Neuronal stem cell (in vitro differentiated cells): ENCODE data around the gene AFAP1.

Experiments used
- DNase-seq: peaks from one replicate; pipeline ENCODE4 v3.0.0-alpha.2; 2013; ENCODE audit warnings: low spot score
- H2AFZ ChIP-seq: one replicate; pipeline ENCODE4 v1.6.1; 2013; ENCODE audit warnings: mild to moderate bottlenecking, low read length, inconsistent platforms
- H2AK5ac ChIP-seq: 2 replicates; pipeline ENCODE4 v1.6.1; 2013; ENCODE audit warnings: low read depth, mild to moderate bottlenecking, inconsistent platforms, low read length, moderate library complexity, mixed read lengths
- H2BK120ac ChIP-seq: 2 replicates; pipeline ENCODE4 v1.6.1; 2013; ENCODE audit warnings: low read depth, mild to moderate bottlenecking, inconsistent platforms, low read length, moderate library complexity, mixed read lengths
- H2BK12ac ChIP-seq: one replicate; pipeline ENCODE4 v1.6.1; 2013; ENCODE audit warnings: low read length, inconsistent platforms
- H2BK15ac ChIP-seq: 2 replicates; pipeline ENCODE4 v1.6.1; 2013; ENCODE audit warnings: mild to moderate bottlenecking, low read length, inconsistent platforms, mixed read lengths
- H2BK5ac ChIP-seq: one replicate; pipeline ENCODE4 v1.6.1; 2013; ENCODE audit warnings: inconsistent platforms, mild to moderate bottlenecking, low read length, moderate library complexity
- H3K14ac ChIP-seq: one replicate; pipeline ENCODE4 v1.6.1; 2013; ENCODE audit warnings: low read length, inconsistent platforms
- H3K18ac ChIP-seq: 2 replicates; pipeline ENCODE4 v1.6.1; 2013; ENCODE audit warnings: low read length, inconsistent platforms
- H3K23ac ChIP-seq: 2 replicates; pipeline ENCODE4 v1.6.1; 2013; ENCODE audit warnings: low read depth, mild to moderate bottlenecking, mixed read lengths, low read length, inconsistent platforms; ENCODE audit not compliant: poor library complexity
- H3K27ac ChIP-seq: replicated peaks from 3 replicates; pipeline ENCODE4 v1.5.1; 2013; ENCODE audit warnings: low read length, inconsistent platforms
- H3K27me3 ChIP-seq, 3 experiments: 2 replicates each; pipeline ENCODE4 v1.6.1; 2013; ENCODE audit warnings: low read length in 3 of 3, mild to moderate bottlenecking in 2 of 3, inconsistent platforms in 1 of 3, low read depth in 1 of 3, mixed read lengths in 1 of 3, moderate library complexity in 1 of 3; ENCODE audit not compliant: control insufficient read depth in 3 of 3, insufficient read depth in 3 of 3
- H3K36me3 ChIP-seq, 2 donors: replicated peaks in 1 of 2; 2 replicates each; pipeline ENCODE4 v1.6.1; 2013; ENCODE audit warnings: low read length in 2 of 2; ENCODE audit not compliant: control insufficient read depth in 2 of 2, insufficient read depth in 2 of 2
- H3K4ac ChIP-seq: 2 replicates; pipeline ENCODE4 v1.6.1; 2013; ENCODE audit warnings: inconsistent platforms, mild to moderate bottlenecking, low read length, moderate library complexity
- H3K4me1 ChIP-seq, 2 donors: 1 replicate in 1 of 2; 2 replicates in 1 of 2; pipeline ENCODE4 v1.6.1; 2013; ENCODE audit warnings: low read length in 2 of 2, low read depth in 1 of 2; ENCODE audit not compliant: control insufficient read depth in 2 of 2, insufficient read depth in 1 of 2
- H3K4me2 ChIP-seq: one replicate; pipeline ENCODE4 v1.6.1; 2013; ENCODE audit warnings: mild to moderate bottlenecking, low read length, inconsistent platforms; ENCODE audit not compliant: insufficient read depth, poor library complexity, severe bottlenecking
- H3K4me3 ChIP-seq, 2 donors: 2 replicates each; pipeline ENCODE4 v1.5.1; 2013; ENCODE audit warnings: low read length in 2 of 2, mild to moderate bottlenecking in 2 of 2, inconsistent platforms in 1 of 2, moderate library complexity in 1 of 2
- H3K79me1 ChIP-seq: one replicate; pipeline ENCODE4 v1.6.1; 2013; ENCODE audit warnings: low read depth, mild to moderate bottlenecking, inconsistent platforms, low read length, moderate library complexity
- H3K9ac ChIP-seq: one replicate; pipeline ENCODE4 v1.6.1; 2013; ENCODE audit warnings: mild to moderate bottlenecking, low read depth, low read length, inconsistent platforms; ENCODE audit not compliant: poor library complexity
- H3K9me3 ChIP-seq, 2 donors: replicated peaks in 1 of 2; 2 replicates each; pipeline versions ENCODE3 to v1.6.1; 2013; ENCODE audit warnings: low read length in 2 of 2, mild to moderate bottlenecking in 2 of 2, inconsistent platforms in 1 of 2, low read depth in 1 of 2, mixed read lengths in 1 of 2, moderate library complexity in 1 of 2; ENCODE audit not compliant: control insufficient read depth in 2 of 2, insufficient read depth in 1 of 2
- H4K8ac ChIP-seq: one replicate; pipeline ENCODE4 v1.6.1; 2013; ENCODE audit warnings: low read depth, mild to moderate bottlenecking, inconsistent platforms, low read length, moderate library complexity
- H4K91ac ChIP-seq: one replicate; pipeline ENCODE4 v1.6.1; 2013; ENCODE audit warnings: low read length, low read depth, mild to moderate bottlenecking, inconsistent platforms; ENCODE audit not compliant: poor library complexity
- WGBS, 2 donors: extraction: QIAGEN DNeasy Blood & Tissue Kit; methylation state at CpG; one replicate each; pipeline ENCODE4 v1.1.7; 2013; ENCODE audit warnings: missing lambda C conversion rate in 2 of 2, mixed read lengths in 1 of 2; ENCODE audit not compliant: insufficient read length in 2 of 2, insufficient replicate concordance in 1 of 2; ENCODE audit errors: extremely low coverage in 2 of 2; 5-methylcytosine and 5-hydroxymethylcytosine counted together

The AFAP1 gene

GRCh38 chr4:7815562-7815961, 124.1 kb downstream of the AFAP1 start:
- no peak overlapping the region for H3K23ac ChIP-seq
- no peak overlapping the region for H2AK5ac ChIP-seq
- H2BK120ac ChIP-seq, result no peak overlapping the region
- no peak overlapping the region for H2BK15ac ChIP-seq
- H3K4me1 ChIP-seq, result peaks cover 4 to 11% of the 10 kb centered on the region in 2 donors
- no peak overlapping the region for H3K4me2 ChIP-seq
- H3K27ac ChIP-seq, result no peak overlapping the region
- H3K9ac ChIP-seq, result no peak overlapping the region
- no peaks in the 10 kb centered on the region for H3K9me3 ChIP-seq
- H4K91ac ChIP-seq, result no peak overlapping the region
- no peak overlapping the region for H4K8ac ChIP-seq
- H3K79me1 ChIP-seq, result no peaks in the 10 kb centered on the region
- DNase-seq, result no peak
- no peak overlapping the region for H2BK5ac ChIP-seq
- H3K36me3 ChIP-seq, result peaks cover 7 to 25% of the 10 kb centered on the region in 2 donors
- H3K14ac ChIP-seq, result no peak overlapping the region
- no peak overlapping the region for H3K4me3 ChIP-seq
- no peaks in the 10 kb centered on the region for H3K27me3 ChIP-seq
- no CpG with 5 or more reads among the region's 6 CpGs for WGBS, 2 donors
- no peak overlapping the region for H2AFZ ChIP-seq
- H2BK12ac ChIP-seq, result no peak overlapping the region
- no peak overlapping the region for H3K18ac ChIP-seq
- no peak overlapping the region for H3K4ac ChIP-seq

GRCh38 chr4:7814451-7814850, 125.2 kb downstream of the AFAP1 start:
- H2AFZ ChIP-seq, result no peak overlapping the region
- no peak overlapping the region for H4K8ac ChIP-seq
- H3K27me3 ChIP-seq, result no peaks in the 10 kb centered on the region
- H3K36me3 ChIP-seq, result peaks cover 7 to 26% of the 10 kb centered on the region in 2 donors
- WGBS, 2 donors, result no CpG with 5 or more reads among the region's 15 CpGs
- no peak overlapping the region for H3K4ac ChIP-seq
- H2BK12ac ChIP-seq, result no peak overlapping the region
- no peak overlapping the region for H3K9ac ChIP-seq
- H2BK15ac ChIP-seq, result no peak overlapping the region
- no peak overlapping the region for H3K4me3 ChIP-seq
- H3K4me2 ChIP-seq, result no peak overlapping the region
- no peak overlapping the region for H4K91ac ChIP-seq
- peaks cover 4 to 11% of the 10 kb centered on the region in 2 donors for H3K4me1 ChIP-seq
- no peak overlapping the region for H3K18ac ChIP-seq
- H3K79me1 ChIP-seq, result no peaks in the 10 kb centered on the region
- no peak overlapping the region for H3K27ac ChIP-seq
- no peak overlapping the region for H3K14ac ChIP-seq
- no peaks in the 10 kb centered on the region for H3K9me3 ChIP-seq
- H2BK5ac ChIP-seq, result no peak overlapping the region
- H3K23ac ChIP-seq, result no peak overlapping the region
- DNase-seq, result no peak
- H2BK120ac ChIP-seq, result no peak overlapping the region
- H2AK5ac ChIP-seq, result no peak overlapping the region

- peaks cover 8 to 30% of the 10 kb centered on the region in 2 donors for H3K36me3 ChIP-seq
- no peak overlapping the region for H3K27ac ChIP-seq
- no peaks in the 10 kb centered on the region for H3K9me3 ChIP-seq
- no peak overlapping the region for H3K4ac ChIP-seq
- no peak overlapping the region for H3K23ac ChIP-seq
- H2BK15ac ChIP-seq, result no peak overlapping the region
- WGBS, 2 donors, result no CpG with 5 or more reads among the region's 3 CpGs
- no peaks in the 10 kb centered on the region for H3K79me1 ChIP-seq
- no peak overlapping the region for H4K91ac ChIP-seq
- H2AK5ac ChIP-seq, result no peak overlapping the region
- no peak overlapping the region for H2BK5ac ChIP-seq
- DNase-seq, result no peak
- no peak overlapping the region for H3K14ac ChIP-seq
- H3K27me3 ChIP-seq, result no peaks in the 10 kb centered on the region
- H3K9ac ChIP-seq, result no peak overlapping the region
- peaks cover 4 to 11% of the 10 kb centered on the region in 2 donors for H3K4me1 ChIP-seq
- H2BK12ac ChIP-seq, result no peak overlapping the region
- no peak overlapping the region for H3K4me2 ChIP-seq
- no peak overlapping the region for H3K4me3 ChIP-seq
- no peak overlapping the region for H2AFZ ChIP-seq
- no peak overlapping the region for H3K18ac ChIP-seq
- no peak overlapping the region for H2BK120ac ChIP-seq
- H4K8ac ChIP-seq, result no peak overlapping the region
These were observed 126.0 kb downstream of the AFAP1 start for GRCh38 chr4:7813674-7814073.

GRCh38 chr4:7812921-7813320, 126.7 kb downstream of the AFAP1 start:
- no peaks in the 10 kb centered on the region for H3K27me3 ChIP-seq
- H3K4ac ChIP-seq, result no peak overlapping the region
- H3K36me3 ChIP-seq, result peaks cover 7 to 32% of the 10 kb centered on the region in 2 donors
- no CpG with 5 or more reads among the region's 5 CpGs for WGBS, 2 donors
- no peak overlapping the region for H3K4me3 ChIP-seq
- no peak overlapping the region for H2AFZ ChIP-seq
- no peak overlapping the region for H3K4me2 ChIP-seq
- no peaks in the 10 kb centered on the region for H3K9me3 ChIP-seq
- H2AK5ac ChIP-seq, result no peak overlapping the region
- no peak overlapping the region for H3K18ac ChIP-seq
- H3K27ac ChIP-seq, result no peak overlapping the region
- no peak overlapping the region for H4K91ac ChIP-seq
- H3K79me1 ChIP-seq, result no peaks in the 10 kb centered on the region
- peaks cover 1 to 9% of the 10 kb centered on the region in 2 donors for H3K4me1 ChIP-seq
- H2BK5ac ChIP-seq, result no peak overlapping the region
- no peak overlapping the region for H2BK12ac ChIP-seq
- H2BK15ac ChIP-seq, result no peak overlapping the region
- H3K9ac ChIP-seq, result no peak overlapping the region
- H3K14ac ChIP-seq, result no peak overlapping the region
- H4K8ac ChIP-seq, result no peak overlapping the region
- no peak overlapping the region for H2BK120ac ChIP-seq
- DNase-seq, result no peak
- no peak overlapping the region for H3K23ac ChIP-seq
